Measurements from ENCODE around the gene TLCD4.

- TF ChIP-seq CTCF (IDR thresholded peaks at IDR 0.05 in 2 of 3, conservative IDR thresholded peaks at IDR 0.05 in 1 of 3; ENCODE audit: borderline replicate concordance in 1 of 3, insufficient read depth in 1 of 3, low read depth in 2 of 3, low read length in 2 of 3) (no peak), RAD21 (IDR thresholded peaks at IDR 0.05; ENCODE audit: low read depth) (no peak), ZBTB33 (IDR thresholded peaks at IDR 0.05; ENCODE audit: extremely low read depth, insufficient replicate concordance, low read length) (no peak), TCF7L2 (IDR thresholded peaks at IDR 0.05; ENCODE audit: borderline replicate concordance, extremely low read depth, insufficient read depth, insufficient read length) (no peak), POLR2AphosphoS5 (IDR thresholded peaks at IDR 0.05; ENCODE audit: low read depth, low read length) (no peak), ATF3 (IDR thresholded peaks at IDR 0.05) (no peak), MAX (IDR thresholded peaks at IDR 0.05) (no peak), REST (IDR thresholded peaks at IDR 0.05; ENCODE audit: low read depth) (no peak), EZH2 (IDR thresholded peaks at IDR 0.05) (no peak)
Measured at GRCh38 chr1:95095833-95096217, 21.3 kb upstream of the TLCD4 start.
